NCI-H146 treated with DMSO at 0.1 percent for 48 hours (cell line): Measurements from ENCODE around the gene DSG1.
"Not testable (repeated sequence)": the region's sequence is repeated elsewhere in the genome, so short reads cannot be mapped to it uniquely, and the experiment has no call there.

Source experiments
- DNase-seq: peaks from one replicate; lab custom pipeline; 2025; ENCODE audit not compliant: unreplicated experiment; lab: John Stamatoyannopoulos, UW

The DSG1 gene

DNA sequence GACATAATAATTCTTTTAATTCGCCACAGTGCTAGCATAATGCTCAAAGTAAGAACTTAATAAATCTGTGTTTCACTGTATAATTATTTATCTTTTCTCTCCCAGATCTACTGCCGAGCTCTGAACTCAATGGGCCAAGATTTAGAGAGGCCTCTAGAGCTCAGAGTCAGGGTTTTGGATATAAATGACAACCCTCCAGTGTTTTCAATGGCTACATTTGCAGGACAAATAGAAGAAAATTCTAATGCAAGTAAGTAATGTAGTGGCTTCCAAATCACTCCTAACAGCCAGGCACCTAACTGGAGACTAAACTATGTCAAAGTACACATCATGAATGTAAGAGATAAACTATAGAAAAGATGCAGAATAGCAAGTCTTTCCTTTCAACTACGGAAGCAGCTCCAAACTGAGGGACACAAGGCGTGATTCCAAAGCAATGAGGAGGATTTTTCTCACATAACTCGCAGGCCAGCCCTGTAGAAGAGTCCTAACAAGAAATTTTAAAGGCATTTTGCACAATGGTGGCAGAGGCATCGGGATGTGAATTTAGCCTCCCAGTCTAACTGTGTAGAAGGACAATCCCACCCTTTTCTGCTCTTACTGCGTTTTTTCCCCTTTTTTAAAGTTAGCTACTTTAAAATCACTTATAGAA is 12.0 kb downstream of the DSG1 start:
- no peak for DNase-seq

DNA sequence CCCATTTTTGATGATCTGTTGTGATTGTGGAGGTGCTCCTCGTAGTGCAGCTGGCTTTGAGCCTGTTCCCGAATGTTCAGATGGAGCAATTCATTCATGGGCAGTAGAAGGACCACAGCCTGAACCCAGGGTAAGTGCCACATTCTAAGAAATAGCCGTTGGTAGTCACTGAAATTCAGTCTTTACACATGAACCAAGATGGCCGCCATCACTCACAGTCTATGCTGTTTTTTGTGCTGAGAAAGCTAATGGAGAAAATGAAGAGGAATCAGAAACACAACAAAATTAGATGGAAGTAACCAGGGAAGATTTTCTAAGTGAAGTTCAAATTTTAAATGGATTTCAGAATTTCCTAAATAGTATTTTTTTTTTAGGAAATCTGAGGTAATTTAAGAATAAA is 25.5 kb downstream of the DSG1 start:
- no peak for DNase-seq

DNA sequence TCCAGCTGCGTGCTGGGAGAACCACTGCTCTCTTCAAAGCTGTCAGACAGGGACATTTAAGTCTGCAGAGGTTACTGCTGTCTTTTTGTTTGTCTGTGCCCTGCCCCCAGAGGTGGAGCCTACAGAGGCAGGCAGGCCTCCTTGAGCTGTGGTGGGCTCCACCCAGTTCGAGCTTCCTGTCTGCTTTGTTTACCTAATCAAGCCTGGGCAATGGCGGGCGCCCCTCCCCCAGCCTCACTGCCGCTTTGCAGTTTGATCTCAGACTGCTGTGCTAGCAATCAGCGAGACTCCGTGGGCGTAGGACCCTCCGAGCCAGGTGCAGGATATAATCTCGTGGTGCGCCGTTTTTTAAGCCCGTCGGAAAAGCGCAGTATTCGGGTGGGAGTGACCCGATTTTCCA is 35.4 kb downstream of the DSG1 start:
- not testable (repeated sequence) for DNase-seq

DNA sequence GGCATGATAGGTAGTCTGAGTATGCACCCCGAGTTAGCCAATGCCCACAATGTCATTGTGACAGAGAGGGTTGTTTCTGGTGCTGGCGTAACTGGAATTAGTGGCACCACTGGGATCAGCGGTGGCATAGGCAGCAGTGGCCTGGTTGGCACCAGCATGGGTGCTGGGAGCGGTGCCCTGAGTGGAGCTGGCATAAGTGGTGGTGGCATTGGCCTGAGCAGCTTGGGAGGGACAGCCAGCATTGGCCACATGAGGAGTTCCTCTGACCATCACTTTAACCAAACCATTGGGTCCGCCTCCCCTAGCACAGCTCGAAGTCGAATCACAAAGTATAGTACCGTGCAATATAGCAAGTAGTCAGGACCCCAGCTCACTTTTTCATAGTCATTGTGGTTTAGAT is 37.0 kb downstream of the DSG1 start:
- DNase-seq: no peak

DNA sequence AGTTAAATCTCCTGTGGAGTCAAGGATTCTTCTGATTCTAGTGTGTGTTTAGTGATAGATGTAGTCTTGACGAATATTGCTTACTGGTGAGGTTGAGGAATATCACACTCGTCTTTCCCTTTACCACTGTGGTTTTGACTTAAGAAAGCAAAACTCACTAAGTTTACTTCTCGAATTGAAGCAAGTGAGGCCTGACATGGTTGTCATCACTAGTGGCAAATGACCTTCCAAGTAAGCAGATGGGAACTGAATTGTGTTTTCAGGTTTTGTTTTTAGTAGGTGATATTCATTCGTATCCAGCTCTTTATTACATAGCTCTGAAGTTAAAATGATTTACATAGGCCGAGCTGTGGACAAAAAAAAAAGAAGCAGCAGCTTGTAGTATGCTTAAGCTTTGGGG is 38.1 kb downstream of the DSG1 start:
- no peak for DNase-seq

DNA sequence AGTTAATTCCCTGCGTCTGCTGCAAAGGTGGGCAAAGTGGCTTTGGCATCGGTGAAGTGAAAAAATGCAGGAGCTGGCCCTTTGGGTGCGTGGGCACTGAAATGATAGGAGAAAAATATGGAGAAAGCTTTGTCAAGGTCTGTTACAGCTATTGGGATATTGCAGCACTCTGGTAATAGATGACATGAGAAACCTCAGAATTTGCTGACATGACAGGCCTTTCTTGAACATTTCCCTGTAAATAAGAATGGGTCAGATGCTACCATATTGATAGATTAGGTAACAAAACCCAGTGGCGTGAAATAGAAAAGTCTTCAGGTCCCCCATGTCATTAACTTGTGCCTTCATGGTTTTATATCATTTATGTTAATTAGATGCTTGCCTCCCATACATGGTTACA is 46.2 kb downstream of the DSG1 start:
- DNase-seq: no peak

DNA sequence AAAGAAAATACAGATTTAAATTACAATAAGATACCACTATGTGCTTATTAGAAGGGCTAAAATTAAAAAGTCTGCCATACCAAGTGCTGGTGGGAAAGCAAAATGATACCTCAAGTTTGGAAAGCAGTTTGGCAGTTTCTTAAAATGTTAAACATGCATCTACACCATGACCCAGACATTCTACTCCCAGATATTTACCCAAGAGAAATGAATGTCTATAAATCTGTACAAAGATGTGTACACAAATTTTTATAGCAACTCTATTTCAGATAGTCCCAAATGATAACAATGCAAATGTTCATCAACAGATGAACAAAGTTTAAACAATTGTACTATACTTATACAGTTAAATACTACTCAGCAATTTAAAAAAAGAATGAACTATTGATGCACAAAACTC is 51.5 kb downstream of the DSG1 start:
- no peak for DNase-seq

DNA sequence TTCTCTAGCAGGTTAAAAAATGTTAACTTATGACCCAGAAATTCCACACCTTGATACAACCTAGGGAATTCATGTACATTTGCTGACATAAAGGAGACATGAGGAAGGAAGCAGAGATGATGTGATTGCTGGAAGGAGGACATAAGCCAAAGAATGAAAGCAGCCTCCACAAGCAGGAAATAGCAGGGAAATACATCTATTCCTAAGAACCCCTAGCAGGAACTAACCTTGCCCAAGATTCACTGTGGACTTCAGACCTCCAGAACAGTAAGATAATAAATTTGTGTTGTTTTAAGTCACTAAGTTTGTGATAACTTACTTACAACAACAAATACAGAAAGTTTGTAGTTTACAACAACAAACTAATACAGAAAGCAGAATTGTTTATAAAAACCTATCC is 54.0 kb downstream of the DSG1 start:
- DNase-seq: no peak

DNA sequence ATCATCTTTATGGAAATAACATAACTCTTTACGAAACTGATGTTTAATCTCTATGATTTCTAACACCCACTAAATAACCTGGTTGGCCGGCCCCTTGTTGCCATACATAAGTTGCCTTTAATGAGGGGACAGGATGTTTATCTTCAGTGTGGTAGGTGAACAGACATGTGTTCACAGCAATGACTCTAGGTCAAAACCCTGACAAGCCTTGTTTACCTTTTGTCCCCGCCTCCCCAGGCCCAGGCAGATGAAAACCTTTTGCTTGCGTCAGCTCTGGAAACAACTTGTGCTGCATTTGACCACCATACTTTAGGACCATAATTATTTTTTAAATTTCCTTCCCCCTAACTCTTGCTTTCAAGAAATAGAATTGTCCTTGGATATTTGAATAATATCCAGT is 55.7 kb downstream of the DSG1 start:
- DNase-seq: no peak

DNA sequence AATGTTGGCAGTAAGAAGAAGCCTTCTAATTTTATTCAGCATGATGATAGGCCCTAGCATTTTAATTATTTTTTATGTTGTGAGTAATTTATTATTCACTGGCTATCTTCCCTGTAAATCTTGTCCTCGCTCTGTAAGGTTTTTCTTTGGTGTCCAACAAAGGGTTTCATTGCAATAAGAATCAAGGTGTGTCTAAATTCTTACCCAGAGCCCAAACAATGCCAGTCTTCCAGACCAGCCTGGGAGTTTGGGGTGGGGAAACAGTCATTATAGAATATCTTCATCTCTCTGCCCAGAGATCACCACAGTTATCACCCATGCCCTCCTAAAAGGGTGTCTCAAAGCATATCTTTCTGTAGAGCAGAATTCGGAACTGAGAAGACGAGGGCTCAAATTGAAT is 58.5 kb downstream of the DSG1 start, which contains the start of gene DSG4:
Gene DSG4, plus strand, starts transcription at position 301 of the 400 bp plus-strand sequence. CDS start 135 bp downstream, outside the sequence.
- DNase-seq: no peak

DNA sequence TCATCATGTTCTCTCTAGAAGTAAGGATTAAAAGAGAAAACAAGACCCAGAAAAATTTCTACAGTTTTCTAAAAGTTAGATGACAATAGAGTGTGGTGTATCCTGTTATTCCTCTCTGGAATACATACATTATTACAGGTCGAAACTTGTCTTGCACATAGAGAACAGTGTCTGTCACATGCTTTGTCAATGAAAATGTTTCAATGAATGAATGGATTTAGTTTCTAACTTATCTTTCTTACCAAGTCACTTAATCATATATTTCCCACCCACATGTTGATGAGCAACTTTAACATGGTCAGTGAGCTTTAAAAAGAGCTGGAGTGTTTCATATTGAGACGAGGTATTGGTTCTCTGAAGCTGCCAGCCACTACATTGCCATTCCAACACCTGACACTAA is 63.0 kb downstream of the DSG1 start:
- no peak for DNase-seq

DNA sequence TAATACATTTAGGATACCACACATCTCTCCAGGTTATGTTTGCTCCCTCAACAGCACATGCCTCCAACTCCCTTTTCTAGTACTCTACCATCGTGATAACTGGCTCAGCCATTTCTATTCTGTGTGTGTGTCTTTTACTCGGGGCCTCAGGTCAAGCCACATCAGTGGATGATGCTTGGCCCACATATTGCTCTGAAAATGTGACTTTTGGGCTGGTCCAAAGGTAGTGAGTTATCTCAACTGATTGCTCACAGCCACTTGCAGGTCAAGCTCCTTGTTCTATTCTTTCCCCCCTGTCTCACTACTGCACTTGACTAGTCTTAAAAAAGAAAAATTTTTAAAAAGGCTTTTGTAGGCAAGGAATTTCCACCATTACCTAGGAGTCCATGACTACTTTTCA is 64.1 kb downstream of the DSG1 start:
- DNase-seq: no peak

DNA sequence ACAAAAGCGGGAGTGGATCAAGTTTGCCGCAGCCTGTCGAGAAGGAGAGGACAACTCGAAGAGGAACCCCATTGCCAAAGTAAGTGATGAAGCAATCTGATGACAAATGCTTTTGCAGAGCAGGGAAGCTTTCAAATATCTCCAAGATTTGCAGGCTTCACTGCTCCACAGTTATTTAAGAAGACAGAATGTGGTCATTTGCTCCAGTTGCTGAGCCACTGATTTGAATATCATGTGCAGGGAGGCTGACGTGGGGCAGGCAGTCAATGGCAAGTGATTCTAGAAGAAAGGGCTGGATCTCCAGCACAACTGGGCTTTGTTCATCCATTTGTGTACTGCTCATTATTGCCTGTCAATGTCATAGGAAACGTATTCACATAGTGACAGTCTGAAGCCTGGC is 68.8 kb downstream of the DSG1 start:
- DNase-seq: no peak

DNA sequence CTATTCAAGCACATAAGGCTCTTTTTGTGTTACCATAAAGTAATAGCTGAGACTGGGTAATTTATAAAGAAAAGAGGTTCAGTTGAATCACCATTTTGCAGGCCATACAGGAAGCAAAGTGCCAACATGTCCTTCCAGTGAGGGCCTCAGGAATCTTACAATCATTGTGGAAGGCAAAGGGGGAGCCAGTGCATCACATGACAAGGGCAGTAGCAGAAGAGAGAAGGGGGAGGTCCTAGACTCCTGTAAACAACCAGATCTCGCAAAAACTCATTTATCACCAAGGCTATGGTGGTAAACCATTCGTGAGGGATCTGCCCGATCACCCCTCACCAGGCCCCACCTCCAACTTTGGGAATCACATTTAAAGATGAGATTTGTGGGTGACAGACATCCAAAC is 75.3 kb downstream of the DSG1 start:
- DNase-seq: no peak

DNA sequence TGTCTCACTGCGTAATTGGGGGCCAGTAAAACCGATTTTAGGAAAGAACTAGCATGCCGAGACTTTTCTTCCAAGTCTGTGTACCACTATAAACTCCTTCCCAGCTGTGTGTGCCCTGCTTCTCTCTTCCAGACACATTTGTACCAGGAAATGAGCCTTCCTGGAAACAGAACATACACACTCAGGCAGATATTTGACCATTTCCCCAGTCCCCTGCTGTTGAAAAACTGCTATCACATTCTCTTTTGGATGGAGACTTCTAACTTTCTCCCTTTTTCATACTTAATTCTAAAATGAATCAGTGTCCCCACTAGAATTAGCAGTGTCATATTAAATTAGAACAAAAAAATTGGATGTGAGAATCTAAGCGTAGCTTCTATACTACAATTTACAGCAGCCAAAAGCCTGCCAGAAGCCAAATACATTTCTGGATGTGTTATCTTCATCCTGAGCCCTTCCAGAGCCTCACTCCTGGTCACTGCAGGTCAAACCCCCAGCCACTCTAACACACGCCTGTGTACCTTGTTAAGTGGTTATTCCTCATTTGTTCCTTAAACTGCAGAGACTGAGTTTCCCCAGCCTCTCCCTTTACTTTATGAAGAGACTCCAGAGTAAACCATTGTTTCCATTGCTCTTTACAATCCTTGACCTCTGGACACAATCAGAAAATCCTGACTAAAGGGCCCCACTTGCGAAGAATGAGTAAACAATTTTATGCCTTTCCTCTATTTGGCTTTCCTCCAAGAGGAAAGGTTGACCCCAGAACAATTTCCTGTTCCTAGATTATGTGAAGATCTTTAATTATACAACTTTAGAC is 79.0 kb downstream of the DSG1 start:
- DNase-seq: no peak

DNA sequence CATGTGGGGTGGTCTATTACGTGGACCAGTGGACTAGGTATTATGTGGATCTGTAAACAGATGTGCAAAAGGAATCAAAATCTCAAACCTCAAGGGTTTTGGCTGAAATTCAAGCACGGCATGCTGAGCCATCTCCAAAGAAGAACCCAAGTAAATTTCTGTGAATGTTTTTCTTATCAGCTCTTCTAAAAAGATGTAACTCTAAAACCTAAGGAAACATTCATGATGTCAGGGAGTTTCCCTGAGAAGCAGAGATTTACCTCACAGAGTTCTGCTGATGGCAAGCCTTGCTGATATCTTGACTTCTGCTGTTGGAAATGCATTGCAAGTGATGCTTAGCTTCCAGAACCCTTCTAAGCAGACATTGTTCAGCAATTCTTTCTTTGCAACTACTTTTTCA is 80.2 kb downstream of the DSG1 start:
- DNase-seq: no peak

DNA sequence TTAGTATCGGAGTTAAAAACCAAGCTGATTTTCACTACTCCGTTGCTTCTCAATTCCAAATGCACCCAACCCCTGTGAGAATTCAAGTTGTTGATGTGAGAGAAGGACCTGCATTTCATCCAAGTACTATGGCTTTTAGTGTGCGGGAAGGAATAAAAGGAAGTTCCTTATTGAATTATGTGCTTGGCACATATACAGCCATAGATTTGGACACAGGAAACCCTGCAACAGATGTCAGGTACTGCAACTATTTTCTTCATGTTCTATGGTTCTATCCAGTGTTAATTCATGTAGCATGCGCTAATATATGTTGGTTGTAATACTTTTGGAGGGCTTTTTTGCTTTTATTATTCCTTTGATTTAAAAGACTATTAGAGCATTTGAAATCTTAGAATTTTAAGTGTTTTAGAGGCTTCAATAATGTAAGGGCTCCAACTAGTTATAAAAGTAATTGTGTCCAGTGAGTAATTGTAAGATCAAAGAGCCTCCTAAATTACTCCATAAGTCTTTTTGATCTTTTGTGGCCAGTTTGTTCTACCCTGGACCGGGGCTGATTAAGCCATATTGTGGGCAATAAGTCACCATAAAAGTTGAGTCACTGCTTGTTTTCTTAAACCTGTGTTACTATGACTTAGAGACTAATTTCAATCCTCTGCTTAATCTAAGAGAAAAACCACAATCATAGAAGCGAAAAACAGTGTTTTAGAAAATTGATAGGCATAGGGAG is 81.5 kb downstream of the DSG1 start:
- no peak for DNase-seq

DNA sequence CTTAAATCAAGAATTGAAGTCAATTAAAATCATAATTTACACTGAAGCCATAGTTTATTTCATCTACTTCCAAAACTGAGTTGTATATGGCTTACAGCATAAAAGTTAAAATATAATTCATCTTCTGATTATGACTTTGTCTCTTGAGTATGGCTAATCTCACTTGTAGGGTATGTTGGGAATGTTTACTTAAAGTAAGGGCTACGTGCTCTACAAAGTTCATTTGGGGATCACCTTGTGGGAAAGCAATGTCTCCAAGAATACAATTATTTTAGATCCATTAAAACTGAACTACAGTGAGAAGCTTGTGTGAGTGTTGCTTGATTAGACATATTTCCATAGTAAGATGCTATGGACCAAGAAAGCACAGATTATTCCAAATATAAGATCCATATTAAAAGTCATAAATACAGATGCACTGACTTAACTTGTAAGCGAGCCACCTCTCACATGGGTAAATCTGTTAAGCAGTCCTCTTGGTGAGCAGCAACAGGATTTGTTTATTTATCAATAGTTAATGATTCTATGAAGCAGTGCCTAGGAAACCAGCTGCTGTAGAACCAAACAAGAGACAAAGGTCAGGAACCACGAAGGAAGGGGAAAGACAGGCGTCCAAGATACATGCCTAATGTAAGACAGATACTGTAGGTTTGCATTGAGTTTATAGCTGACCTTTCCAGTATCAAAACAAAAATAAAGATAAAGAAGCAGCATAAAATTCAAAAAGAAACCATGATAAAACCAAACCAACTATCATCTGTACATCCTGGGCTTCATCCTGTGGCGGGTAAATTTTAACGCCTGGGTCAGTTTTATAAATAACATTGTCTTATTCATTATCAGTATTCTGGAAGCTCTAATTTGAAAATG is 83.4 kb downstream of the DSG1 start:
- DNase-seq: no peak

DNA sequence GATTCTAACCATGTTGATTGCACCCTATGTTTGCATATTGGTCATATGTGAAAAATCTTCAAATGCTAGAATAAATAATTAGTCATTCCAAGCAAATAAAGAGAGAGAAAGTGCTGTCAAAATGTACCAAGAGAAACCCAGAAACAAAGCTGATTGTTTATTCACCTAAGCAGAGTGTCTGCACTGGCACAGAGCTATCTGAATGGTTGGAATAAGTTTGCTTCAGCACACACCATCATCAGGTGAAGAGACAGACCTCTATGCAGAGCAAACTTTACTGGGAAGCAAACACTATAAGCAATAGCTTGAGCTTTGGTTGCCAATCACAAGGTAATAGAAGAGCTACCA is 84.0 kb downstream of the DSG1 start:
- DNase-seq: no peak

DNA sequence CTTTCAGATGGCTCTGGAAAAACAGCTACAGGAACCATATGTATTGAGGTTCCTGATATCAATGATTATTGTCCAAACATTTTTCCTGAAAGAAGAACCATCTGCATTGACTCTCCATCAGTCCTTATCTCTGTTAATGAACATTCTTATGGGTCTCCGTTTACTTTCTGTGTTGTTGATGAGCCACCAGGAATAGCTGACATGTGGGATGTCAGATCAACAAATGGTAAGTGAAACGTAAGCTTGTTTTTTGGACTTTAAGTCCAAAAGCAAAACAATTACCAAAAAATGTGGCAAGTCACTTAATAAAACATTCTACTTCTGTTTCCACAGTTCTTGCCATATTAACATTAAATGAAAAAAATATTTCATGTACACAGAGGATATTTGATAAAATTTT is 85.4 kb downstream of the DSG1 start:
- DNase-seq: no peak
